SJSA1 (cell line): ENCODE results near the gene RPRD1B. TPM values are rescaled to one million over a fixed set of nuclear protein-coding genes. Genes with fewer than 3 reads are reported as not detected.
A peak's percentile ranks its signal among the peaks of the same experiment; 100 is the strongest.

Experiments used
- DNase-seq, 2 experiments: peaks; one replicate each; pipeline ENCODE4 v3.0.0-alpha.2; 2015 to 2020; ENCODE audit warnings: low spot score in 2 of 2, low read depth in 1 of 2
- H3K27ac ChIP-seq: fragments of 250-450 bp; sonication (Bioruptor Pico); 2 replicates; pipeline ENCODE4 v1.5.1; 2020; ENCODE audit warnings: mild to moderate bottlenecking, moderate library complexity
- H3K27me3 ChIP-seq: fragments of 250-450 bp; sonication (Bioruptor Pico); replicated peaks from 2 replicates; pipeline ENCODE4 v1.5.1; 2020; ENCODE audit warnings: mild to moderate bottlenecking, moderate library complexity
- H3K36me3 ChIP-seq: fragments of 250-450 bp; sonication (Bioruptor Pico); 2 replicates; pipeline ENCODE4 v1.5.1; 2020; ENCODE audit warnings: mild to moderate bottlenecking
- H3K4me1 ChIP-seq: fragments of 250-450 bp; sonication (Bioruptor Pico); replicated peaks from 2 replicates; pipeline ENCODE4 v1.6.1; 2021; ENCODE audit warnings: mild to moderate bottlenecking
- H3K4me3 ChIP-seq: fragments of 250-450 bp; sonication (Bioruptor Pico); 2 replicates; pipeline ENCODE4 v1.5.1; 2020; ENCODE audit warnings: mild to moderate bottlenecking
- H3K9me3 ChIP-seq: fragments of 250-450 bp; sonication (Bioruptor Pico); replicated peaks from 2 replicates; pipeline ENCODE4 v1.5.1; 2020; ENCODE audit warnings: mild to moderate bottlenecking
- total RNA-seq: library from RNA; depleted of rRNA; stranded (reverse); fragments of >200 nt; shearing (Covaris generic); gene quantifications from 2 replicates; pipeline ENCODE4 v1.2.3, GENCODE V29; 2014

Gene RPRD1B
- total RNA-seq, 1 experiment from 2014 or later = 27.9 TPM

- peak in 1 of 2 experiments; percentile 40 for DNase-seq
- Histone ChIP-seq H3K27me3 (no peaks in the 10 kb centered on the region), H3K9me3 (no peaks in the 10 kb centered on the region), H3K4me1 (peaks cover 47% of the 10 kb centered on the region), H3K36me3 (no peaks in the 10 kb centered on the region), H3K4me3 (no peak overlapping the region), H3K27ac (peak overlapping the region; percentile 59)
Observed at GRCh38 chr20:38126146-38126921, 92.8 kb downstream of the RPRD1B start.

- DNase-seq = peak; percentile 88 to 93
- Histone ChIP-seq H3K9me3 (no peaks in the 10 kb centered on the region), H3K36me3 (no peaks in the 10 kb centered on the region), H3K4me3 (no peak overlapping the region), H3K4me1 (peaks cover 51% of the 10 kb centered on the region), H3K27ac (peak overlapping the region; percentile 59), H3K27me3 (no peaks in the 10 kb centered on the region)
Observed at GRCh38 chr20:38126932-38127621, 93.5 kb downstream of the RPRD1B start.

GRCh38 chr20:38127920-38128528 lies 94.5 kb downstream of the RPRD1B start:
- Histone ChIP-seq H3K27me3 (no peaks in the 10 kb centered on the region), H3K27ac (peak overlapping the region; percentile 59), H3K36me3 (peaks cover 5% of the 10 kb centered on the region), H3K4me3 (no peak overlapping the region), H3K4me1 (peaks cover 46% of the 10 kb centered on the region), H3K9me3 (no peaks in the 10 kb centered on the region)
- DNase-seq = no peak

GRCh38 chr20:38128691-38129090 lies 95.1 kb downstream of the RPRD1B start:
- no peaks in the 10 kb centered on the region for H3K27me3 ChIP-seq
- H3K4me1 ChIP-seq = peaks cover 47% of the 10 kb centered on the region
- DNase-seq = no peak
- H3K36me3 ChIP-seq = peaks cover 11% of the 10 kb centered on the region
- no peak overlapping the region for H3K4me3 ChIP-seq
- H3K27ac ChIP-seq = no peak overlapping the region
- H3K9me3 ChIP-seq = no peaks in the 10 kb centered on the region

GRCh38 chr20:38129248-38129865 lies 95.8 kb downstream of the RPRD1B start:
- DNase-seq = no peak

GRCh38 chr20:38129893-38130609 lies 96.5 kb downstream of the RPRD1B start:
- Histone ChIP-seq H3K9me3 (no peaks in the 10 kb centered on the region), H3K27ac (no peak overlapping the region), H3K4me3 (no peak overlapping the region), H3K36me3 (peaks cover 14% of the 10 kb centered on the region), H3K4me1 (peaks cover 55% of the 10 kb centered on the region), H3K27me3 (no peaks in the 10 kb centered on the region)
- DNase-seq = no peak

More at GRCh38 chr20:38129248-38129865, 95.8 kb downstream of the RPRD1B start:
- no peaks in the 10 kb centered on the region for H3K27me3 ChIP-seq
- no peak overlapping the region for H3K27ac ChIP-seq
- H3K36me3 ChIP-seq = peaks cover 14% of the 10 kb centered on the region
- no peaks in the 10 kb centered on the region for H3K9me3 ChIP-seq
- no peak overlapping the region for H3K4me3 ChIP-seq
- H3K4me1 ChIP-seq = peaks cover 53% of the 10 kb centered on the region

- Histone ChIP-seq H3K4me3 (no peak overlapping the region), H3K9me3 (no peaks in the 10 kb centered on the region), H3K4me1 (peaks cover 54% of the 10 kb centered on the region), H3K27ac (no peak overlapping the region), H3K27me3 (no peaks in the 10 kb centered on the region), H3K36me3 (peaks cover 20% of the 10 kb centered on the region)
- DNase-seq = no peak
Observed at GRCh38 chr20:38130687-38131587, 97.4 kb downstream of the RPRD1B start.

GRCh38 chr20:38131588-38132121 lies 98.1 kb downstream of the RPRD1B start:
- H3K27me3 ChIP-seq = no peaks in the 10 kb centered on the region
- DNase-seq = no peak
- H3K9me3 ChIP-seq = no peaks in the 10 kb centered on the region
- H3K4me3 ChIP-seq = no peak overlapping the region
- peaks cover 47% of the 10 kb centered on the region for H3K4me1 ChIP-seq
- no peak overlapping the region for H3K27ac ChIP-seq
- peaks cover 24% of the 10 kb centered on the region for H3K36me3 ChIP-seq

GRCh38 chr20:38132156-38132909 lies 98.8 kb downstream of the RPRD1B start:
- no peak for DNase-seq
- Histone ChIP-seq H3K27me3 (no peaks in the 10 kb centered on the region), H3K4me1 (peaks cover 40% of the 10 kb centered on the region)

GRCh38 chr20:38132910-38133501 lies 99.5 kb downstream of the RPRD1B start:
- Histone ChIP-seq H3K4me1 (peaks cover 33% of the 10 kb centered on the region), H3K27me3 (no peaks in the 10 kb centered on the region), H3K4me3 (no peak overlapping the region), H3K27ac (no peak overlapping the region), H3K36me3 (peaks cover 34% of the 10 kb centered on the region), H3K9me3 (no peaks in the 10 kb centered on the region)
- DNase-seq = no peak

More at GRCh38 chr20:38132156-38132909, 98.8 kb downstream of the RPRD1B start:
- no peaks in the 10 kb centered on the region for H3K9me3 ChIP-seq
- no peak overlapping the region for H3K27ac ChIP-seq
- no peak overlapping the region for H3K4me3 ChIP-seq
- peaks cover 27% of the 10 kb centered on the region for H3K36me3 ChIP-seq

GRCh38 chr20:38133680-38134426 lies 100.3 kb downstream of the RPRD1B start:
- Histone ChIP-seq H3K27me3 (no peaks in the 10 kb centered on the region), H3K4me3 (no peak overlapping the region), H3K9me3 (no peaks in the 10 kb centered on the region), H3K4me1 (peaks cover 30% of the 10 kb centered on the region), H3K36me3 (peaks cover 36% of the 10 kb centered on the region), H3K27ac (peak overlapping the region; percentile 60)
- DNase-seq = no peak
